B cell (primary cell): Measurements from ENCODE around the gene SERTAD2. TPM values are rescaled to one million over a fixed set of nuclear protein-coding genes. Genes with fewer than 3 reads are reported as not detected.

Experiments used
- ATAC-seq: fragments of 200-7000 bp; cut with Tn5 transposase; one replicate; pipeline ENCODE4 v1.10.0; 2021; ENCODE audit warnings: low read depth, mild to moderate bottlenecking, moderate number of reproducible peaks, moderate library complexity
- CTCF ChIA-PET: fragments of 350-600 bp; sonication (Branson Sonifier 250); formaldehyde crosslinking; loops from one replicate; lab custom pipeline; 2021; ENCODE audit warnings: antibody characterized with exemption, inconsistent platforms; lab: Charles Lee
- POLR2A ChIA-PET: fragments of 350-600 bp; sonication (Branson Sonifier 250); formaldehyde crosslinking; loops from one replicate; lab custom pipeline; 2021; ENCODE audit warnings: antibody characterized with exemption; lab: Charles Lee
- DNase-seq: peaks from one replicate; pipeline ENCODE4 v3.0.0; 2013
- H2AFZ ChIP-seq: 2 replicates; pipeline ENCODE4 v1.6.1; 2012; ENCODE audit warnings: mild to moderate bottlenecking, low read depth, low read length; ENCODE audit not compliant: insufficient read depth, poor library complexity, severe bottlenecking
- H3K27ac ChIP-seq, 2 donors: 1 replicate in 1 of 2; 2 replicates in 1 of 2; pipeline ENCODE4 v1.5.1; 2012 to 2013; ENCODE audit warnings: low read length in 2 of 2, mild to moderate bottlenecking in 2 of 2, moderate library complexity in 1 of 2
- H3K27me3 ChIP-seq, 4 experiments: fragments of 200-600 bp in 1 of 4; sonication (generic) in 1 of 4; replicated peaks in 1 of 4; 1 replicate in 2 of 4; 2 replicates in 2 of 4; pipeline versions ENCODE4 v1.6.1 to v1.7.0; 2013 to 2016; ENCODE audit warnings: low read length in 3 of 4, mild to moderate bottlenecking in 2 of 4, mixed read lengths in 1 of 4, moderate library complexity in 1 of 4; ENCODE audit not compliant: insufficient read depth in 4 of 4, control insufficient read depth in 3 of 4; ENCODE audit errors: control extremely low read depth in 1 of 4
- H3K36me3 ChIP-seq, 2 experiments: replicated peaks in 1 of 2; 1 replicate in 1 of 2; 2 replicates in 1 of 2; pipeline versions ENCODE4 v1.6.1 to v1.7.1; 2013; ENCODE audit warnings: low read length in 1 of 2; ENCODE audit not compliant: insufficient read depth in 2 of 2, control insufficient read depth in 1 of 2; ENCODE audit errors: control extremely low read depth in 1 of 2, extremely low read depth in 1 of 2
- H3K4me1 ChIP-seq, 2 donors: fragments of 200-600 bp in 1 of 2; sonication (generic) in 1 of 2; 1 replicate in 1 of 2; 2 replicates in 1 of 2; pipeline versions ENCODE4 v1.5.1 to v1.6.1; 2013 to 2017; ENCODE audit warnings: low read length in 2 of 2; ENCODE audit not compliant: control insufficient read depth in 2 of 2, insufficient read depth in 2 of 2
- H3K4me2 ChIP-seq: replicated peaks from 2 replicates; pipeline ENCODE3; 2012; ENCODE audit warnings: mild to moderate bottlenecking, low read depth, low read length; ENCODE audit not compliant: poor library complexity, severe bottlenecking
- H3K4me3 ChIP-seq, 5 experiments: fragments of 200-600 bp in 1 of 5; sonication (generic) in 1 of 5; 1 replicate in 3 of 5; 2 replicates in 2 of 5; pipeline versions ENCODE4 v1.5.1 to v1.7.0; 2011 to 2016; ENCODE audit warnings: low read length in 4 of 5, mild to moderate bottlenecking in 4 of 5, low read depth in 2 of 5, control low read depth in 1 of 5, moderate library complexity in 1 of 5; ENCODE audit not compliant: insufficient read depth in 1 of 5; ENCODE audit errors: control extremely low read depth in 1 of 5, extremely low read depth in 1 of 5
- H3K79me2 ChIP-seq: fragments of 200-600 bp; sonication (generic); one replicate; pipeline ENCODE4 v1.6.0; 2016; ENCODE audit warnings: low read length; ENCODE audit not compliant: control insufficient read depth, insufficient read depth
- H3K9ac ChIP-seq: fragments of 200-600 bp; sonication (generic); 2 replicates; pipeline ENCODE4 v1.6.1; 2017; ENCODE audit warnings: mild to moderate bottlenecking, low read length, moderate library complexity
- H3K9me3 ChIP-seq, 3 donors: one replicate each; pipeline versions ENCODE4 v1.6.1 to v1.7.1; 2013; ENCODE audit warnings: low read length in 2 of 3; ENCODE audit not compliant: control insufficient read depth in 2 of 3, insufficient read depth in 1 of 3; ENCODE audit errors: control extremely low read depth in 1 of 3
- H4K20me1 ChIP-seq: 2 replicates; pipeline ENCODE4 v1.6.0; 2012; ENCODE audit warnings: mild to moderate bottlenecking, low read length; ENCODE audit not compliant: insufficient read depth, control insufficient read depth, poor library complexity, severe bottlenecking
- H3K27ac Mint-ChIP-seq: one replicate; pipeline ENCODE4 v1.8.0; 2021; ENCODE audit warnings: mixed read lengths
- H3K27me3 Mint-ChIP-seq: one replicate; pipeline ENCODE4 v1.8.0; 2021; ENCODE audit warnings: mixed read lengths
- H3K4me1 Mint-ChIP-seq: one replicate; pipeline ENCODE4 v1.8.0; 2021; ENCODE audit warnings: mixed read lengths
- H3K4me3 Mint-ChIP-seq: one replicate; pipeline ENCODE4 v1.8.0; 2021; ENCODE audit warnings: mixed read lengths
- H3K9me3 Mint-ChIP-seq: one replicate; pipeline ENCODE4 v1.8.0; 2022; ENCODE audit warnings: mixed read lengths; ENCODE audit not compliant: insufficient read depth
- EZH2 ChIP-seq: IDR thresholded peaks from 2 replicates; pipeline ENCODE4 v1.6.1; 2012; ENCODE audit warnings: borderline replicate concordance, low read depth, mild to moderate bottlenecking, moderate library complexity, low read length; ENCODE audit not compliant: insufficient read depth, poor library complexity, severe bottlenecking
- WGBS: methylation state at CpG from one replicate; pipeline ENCODE4 v1.1.5; 2013; ENCODE audit warnings: missing lambda C conversion rate; ENCODE audit not compliant: insufficient coverage; 5-methylcytosine and 5-hydroxymethylcytosine counted together
- intact Hi-C: fragments of 100-400 bp; cut with micrococcal nuclease; formaldehyde crosslinking; loops from one replicate; pipeline ENCODE4 v1.10.0; 2022
- polyA plus RNA-seq: library from polyadenylated mRNA; depleted of rRNA; stranded (reverse); fragments of >200 nt; gene quantifications from 2 replicates; pipeline ENCODE4 v1.2.3, GENCODE V29; 2012
- total RNA-seq, 2 donors: library from RNA; stranded (reverse); fragments of 120-200 nt in 1 of 2; gene quantifications; 1 replicate in 1 of 2; 2 replicates in 1 of 2; pipeline versions ENCODE4 v1.2.3 to v1.2.4, GENCODE V29; 2013 to 2022
- TF ChIP-seq, protein P1 (sequence below): fragments of 200-600 bp; IDR thresholded peaks from one replicate; pipeline ENCODE4 v1.8.0; 2022; ENCODE audit warnings: antibody characterized with exemption, mild to moderate bottlenecking

SERTAD2 gene
- total and polyA plus RNA-seq, 2 donors (not counting 1 experiment from before 2014, with no cell fraction given), result 49.5 to 66.8 TPM

DNA sequence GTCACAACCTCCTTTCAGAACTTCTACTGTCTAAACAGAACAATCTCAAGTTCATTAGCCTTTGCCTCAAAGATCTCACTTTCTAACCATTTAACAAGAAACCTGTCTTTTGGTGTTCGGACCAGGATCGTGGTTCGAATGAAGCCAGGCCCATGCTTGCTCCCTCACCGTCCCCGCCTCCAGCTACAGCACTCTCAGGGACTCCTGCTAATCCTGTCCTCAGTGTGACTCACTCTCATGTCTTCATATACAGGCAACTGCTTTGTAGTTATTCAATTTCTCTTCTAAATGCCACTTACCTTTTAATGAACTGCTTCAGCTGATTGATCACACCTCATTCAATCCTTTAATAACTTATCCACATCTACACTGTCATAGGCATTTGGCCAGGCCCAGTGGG lies 15.8 kb downstream of the SERTAD2 start:
- peak overlapping the region; percentile 64 for H3K4me2 ChIP-seq
- H4K20me1 ChIP-seq, result peaks cover 70% of the 10 kb centered on the region
- H3K9me3 ChIP-seq, result no peaks in the 10 kb centered on the region
- no peak for DNase-seq
- peaks cover 84% of the 10 kb centered on the region for H3K4me1 Mint-ChIP-seq
- H3K4me3 Mint-ChIP-seq, result peak overlapping the region; percentile 84
- 96% methylated on average over 5 of the region's 5 CpGs for WGBS
- H3K27ac ChIP-seq, result peak overlapping the region; percentile 80 to 93
- intact Hi-C loops, result loop anchor here (2.0 to 5.0 kb wide), 2 partner anchors 31 to 51 kb away; no protein-coding TSS in a partner anchor
- H3K27me3 Mint-ChIP-seq, result no peaks in the 10 kb centered on the region
- peaks cover 3 to 42% of the 10 kb centered on the region in 2 experiments for H3K36me3 ChIP-seq
- H3K79me2 ChIP-seq, result peaks cover 83% of the 10 kb centered on the region
- peak overlapping the region in 1 of 5 experiments; percentile 43 for H3K4me3 ChIP-seq
- no peaks in the 10 kb centered on the region for H3K9me3 Mint-ChIP-seq
- no peaks in the 10 kb centered on the region for H3K27me3 ChIP-seq
- peak overlapping the region; percentile 53 for H3K9ac ChIP-seq
- no peak for ATAC-seq
- H3K4me1 ChIP-seq, result peaks cover 83 to 85% of the 10 kb centered on the region in 2 donors
- POLR2A ChIA-PET, result interaction anchor here (1.1 to 1.6 kb wide), 2 partner anchors 12 to 18 kb away, joined by 3 read pairs; no protein-coding TSS in a partner anchor
- H3K27ac Mint-ChIP-seq, result peak overlapping the region; percentile 97
- H2AFZ ChIP-seq, result peak overlapping the region; percentile 7
- no peak for TF ChIP-seq EZH2
- TF ChIP-seq, protein P1, sequence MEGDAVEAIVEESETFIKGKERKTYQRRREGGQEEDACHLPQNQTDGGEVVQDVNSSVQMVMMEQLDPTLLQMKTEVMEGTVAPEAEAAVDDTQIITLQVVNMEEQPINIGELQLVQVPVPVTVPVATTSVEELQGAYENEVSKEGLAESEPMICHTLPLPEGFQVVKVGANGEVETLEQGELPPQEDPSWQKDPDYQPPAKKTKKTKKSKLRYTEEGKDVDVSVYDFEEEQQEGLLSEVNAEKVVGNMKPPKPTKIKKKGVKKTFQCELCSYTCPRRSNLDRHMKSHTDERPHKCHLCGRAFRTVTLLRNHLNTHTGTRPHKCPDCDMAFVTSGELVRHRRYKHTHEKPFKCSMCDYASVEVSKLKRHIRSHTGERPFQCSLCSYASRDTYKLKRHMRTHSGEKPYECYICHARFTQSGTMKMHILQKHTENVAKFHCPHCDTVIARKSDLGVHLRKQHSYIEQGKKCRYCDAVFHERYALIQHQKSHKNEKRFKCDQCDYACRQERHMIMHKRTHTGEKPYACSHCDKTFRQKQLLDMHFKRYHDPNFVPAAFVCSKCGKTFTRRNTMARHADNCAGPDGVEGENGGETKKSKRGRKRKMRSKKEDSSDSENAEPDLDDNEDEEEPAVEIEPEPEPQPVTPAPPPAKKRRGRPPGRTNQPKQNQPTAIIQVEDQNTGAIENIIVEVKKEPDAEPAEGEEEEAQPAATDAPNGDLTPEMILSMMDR, result no peak
- CTCF ChIA-PET, result interaction anchor here (1.1 to 5.2 kb wide), 5 partner anchors 8 to 230 kb away, joined by 3 to 26 read pairs (median 3); no protein-coding TSS in a partner anchor

DNA sequence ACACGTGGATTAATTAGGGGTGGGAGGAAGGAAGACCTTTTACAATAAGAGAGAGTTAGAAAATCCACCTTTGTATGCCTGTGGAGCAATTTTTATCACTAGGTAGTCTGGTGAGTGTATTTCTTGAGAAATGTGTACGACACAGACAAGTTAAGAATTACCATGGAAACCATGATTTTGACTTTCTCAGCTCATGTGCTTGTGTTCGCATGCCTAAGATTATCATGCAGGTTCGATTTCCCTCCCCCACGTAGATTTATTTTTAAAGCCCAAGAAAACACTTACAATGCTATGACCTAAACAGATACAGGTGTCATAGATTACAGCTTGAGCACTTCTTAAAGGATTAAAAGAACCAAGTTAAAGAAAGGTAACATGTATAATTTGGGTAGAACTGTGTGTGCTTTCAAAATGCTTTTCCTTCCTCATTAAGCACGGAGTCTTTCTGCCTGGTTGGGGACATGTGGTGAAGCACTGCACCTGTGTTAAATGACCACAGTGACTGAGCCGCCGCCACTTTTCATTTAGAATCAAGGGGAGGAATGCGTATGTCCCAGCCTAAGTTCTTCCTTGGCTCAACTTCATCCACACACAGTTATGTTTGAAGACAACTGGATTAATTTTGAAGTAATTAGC lies 16.6 kb downstream of the SERTAD2 start:
- H3K4me2 ChIP-seq, result peak overlapping the region; percentile 64
- Mint-ChIP-seq H3K4me1 (peaks cover 78% of the 10 kb centered on the region), H3K27me3 (no peaks in the 10 kb centered on the region), H3K4me3 (peak overlapping the region; percentile 84), H3K27ac (peak overlapping the region; percentile 97), H3K9me3 (no peaks in the 10 kb centered on the region)
- peaks cover 65% of the 10 kb centered on the region for H4K20me1 ChIP-seq
- H3K27ac ChIP-seq, result peak overlapping the region; percentile 80 to 93
- no peak for TF ChIP-seq EZH2
- TF ChIP-seq, protein P1, result no peak
- H3K9ac ChIP-seq, result peak overlapping the region; percentile 53
- DNase-seq (peak; percentile 85), ATAC-seq (peak; percentile 73)
- H3K27me3 ChIP-seq, result no peaks in the 10 kb centered on the region
- H3K4me1 ChIP-seq, result peaks cover 75 to 78% of the 10 kb centered on the region in 2 donors
- ChIA-PET CTCF (interaction anchor here (0.8 to 5.2 kb wide), 12 partner anchors 9 to 231 kb away, joined by 3 to 26 read pairs (median 3); no protein-coding TSS in a partner anchor), POLR2A (interaction anchor here (0.6 to 1.6 kb wide), 7 partner anchors 7 to 388 kb away, joined by 3 to 6 read pairs (median 3); no protein-coding TSS in a partner anchor)
- no peaks in the 10 kb centered on the region for H3K9me3 ChIP-seq
- peak overlapping the region in 4 of 5 experiments; percentile 13 to 43 (median 23) for H3K4me3 ChIP-seq
- peak overlapping the region; percentile 7 for H2AFZ ChIP-seq
- intact Hi-C loops, result loop anchor here (1.0 to 5.0 kb wide), 3 partner anchors 9 to 50 kb away; no protein-coding TSS in a partner anchor
- H3K79me2 ChIP-seq, result peaks cover 83% of the 10 kb centered on the region
- peaks cover 3 to 42% of the 10 kb centered on the region in 2 experiments for H3K36me3 ChIP-seq
- WGBS, result 2% methylated on average over 6 of the region's 9 CpGs
